ENCODE data around the gene TBRG4.

TBRG4 gene

GRCh38 chr7:45107356-45107755 is 4.1 kb downstream of the TBRG4 start:
- no peak for ATAC-seq (ENCODE audit: low read depth)
- no peak for TF ChIP-seq CTCF (IDR thresholded peaks at IDR 0.05; ENCODE audit: poor library complexity, severe bottlenecking)
- no peak overlapping the region for H3K27ac ChIP-seq (ENCODE audit: poor library complexity, severe bottlenecking)
- no peak overlapping the region for H3K4me3 ChIP-seq (ENCODE audit: severe bottlenecking)
- no peaks in the 10 kb centered on the region for H3K27me3 ChIP-seq (ENCODE audit: insufficient read depth, poor library complexity, severe bottlenecking)
- H3K9me3 ChIP-seq (ENCODE audit: severe bottlenecking) = no peaks in the 10 kb centered on the region
- no peaks in the 10 kb centered on the region for H3K4me1 ChIP-seq (ENCODE audit: insufficient read depth, poor library complexity, severe bottlenecking)
- no peak for DNase-seq (ENCODE audit: low spot score)
- peaks cover 72% of the 10 kb centered on the region for H3K36me3 ChIP-seq (ENCODE audit: low read depth)

GRCh38 chr7:45106820-45107219 is 4.7 kb downstream of the TBRG4 start:
- Histone ChIP-seq H3K4me1 (ENCODE audit: insufficient read depth, poor library complexity, severe bottlenecking) (no peaks in the 10 kb centered on the region), H3K9me3 (ENCODE audit: severe bottlenecking) (no peaks in the 10 kb centered on the region), H3K36me3 (ENCODE audit: low read depth) (peaks cover 78% of the 10 kb centered on the region), H3K4me3 (ENCODE audit: severe bottlenecking) (no peak overlapping the region), H3K27ac (ENCODE audit: poor library complexity, severe bottlenecking) (no peak overlapping the region), H3K27me3 (ENCODE audit: insufficient read depth, poor library complexity, severe bottlenecking) (no peaks in the 10 kb centered on the region)
- no peak for DNase-seq (ENCODE audit: low spot score)
- no peak for ATAC-seq (ENCODE audit: low read depth)
- no peak for TF ChIP-seq CTCF (IDR thresholded peaks at IDR 0.05; ENCODE audit: poor library complexity, severe bottlenecking)

- Histone ChIP-seq H3K27ac (ENCODE audit: poor library complexity, severe bottlenecking) (no peak overlapping the region), H3K9me3 (ENCODE audit: severe bottlenecking) (no peaks in the 10 kb centered on the region), H3K4me3 (ENCODE audit: severe bottlenecking) (no peak overlapping the region), H3K36me3 (ENCODE audit: low read depth) (peaks cover 89% of the 10 kb centered on the region), H3K27me3 (ENCODE audit: insufficient read depth, poor library complexity, severe bottlenecking) (no peaks in the 10 kb centered on the region), H3K4me1 (ENCODE audit: insufficient read depth, poor library complexity, severe bottlenecking) (no peaks in the 10 kb centered on the region)
- no peak for DNase-seq (ENCODE audit: low spot score)
- no peak for TF ChIP-seq CTCF (IDR thresholded peaks at IDR 0.05; ENCODE audit: poor library complexity, severe bottlenecking)
- no peak for ATAC-seq (ENCODE audit: low read depth)
These were observed 5.8 kb downstream of the TBRG4 start for GRCh38 chr7:45105588-45106188.

- no peak for TF ChIP-seq CTCF (IDR thresholded peaks at IDR 0.05; ENCODE audit: poor library complexity, severe bottlenecking)
- H3K27ac ChIP-seq (ENCODE audit: poor library complexity, severe bottlenecking) = no peak overlapping the region
- H3K27me3 ChIP-seq (ENCODE audit: insufficient read depth, poor library complexity, severe bottlenecking) = no peaks in the 10 kb centered on the region
- no peak overlapping the region for H3K4me3 ChIP-seq (ENCODE audit: severe bottlenecking)
- no peaks in the 10 kb centered on the region for H3K9me3 ChIP-seq (ENCODE audit: severe bottlenecking)
- no peaks in the 10 kb centered on the region for H3K4me1 ChIP-seq (ENCODE audit: insufficient read depth, poor library complexity, severe bottlenecking)
- ATAC-seq (ENCODE audit: low read depth) (no peak), DNase-seq (ENCODE audit: low spot score) (no peak)
- peaks cover 96% of the 10 kb centered on the region for H3K36me3 ChIP-seq (ENCODE audit: low read depth)
These were observed 6.5 kb downstream of the TBRG4 start for GRCh38 chr7:45104844-45105587.

All from RWPE2 (cell line).